Transverse colon (tissue), 4 donors: Measurements from ENCODE around the gene PORCN. TPM values are rescaled to one million over a fixed set of nuclear protein-coding genes. Genes with fewer than 3 reads are reported as not detected.

Experiments
- DNase-seq: peaks from one replicate; pipeline ENCODE4 v3.0.0-alpha.2; 2019
- H3K27ac ChIP-seq, 4 donors: fragments of 200-600 bp; sonication (generic); 2 replicates each; pipeline ENCODE4 v1.5.1; 2016 to 2018; ENCODE audit warnings: inconsistent platforms in 4 of 4
- H3K27me3 ChIP-seq: fragments of 200-600 bp; sonication (generic); 2 replicates; pipeline ENCODE4 v1.5.1; 2017; ENCODE audit warnings: inconsistent platforms
- H3K36me3 ChIP-seq, 4 donors: fragments of 200-600 bp; sonication (generic); 2 replicates each; pipeline ENCODE4 v1.5.1; 2017 to 2019; ENCODE audit warnings: inconsistent platforms in 4 of 4
- H3K4me1 ChIP-seq, 4 donors: fragments of 200-600 bp; sonication (generic); 2 replicates each; pipeline ENCODE4 v1.5.1; 2017 to 2020; ENCODE audit warnings: inconsistent platforms in 4 of 4
- H3K4me3 ChIP-seq, 4 donors: fragments of 200-600 bp; sonication (generic); 1 replicate in 1 of 4; 2 replicates in 3 of 4; pipeline versions ENCODE4 v1.5.1 to v1.6.1; 2017 to 2019; ENCODE audit warnings: inconsistent platforms in 4 of 4
- H3K9me3 ChIP-seq, 2 donors: fragments of 200-600 bp; sonication (generic); 2 replicates each; pipeline ENCODE4 v1.5.1; 2017 to 2019; ENCODE audit warnings: inconsistent platforms in 2 of 2
- EP300 ChIP-seq: sonication (generic); formaldehyde crosslinking; IDR thresholded peaks from one replicate; pipeline ENCODE4 v1.6.1; 2017; ENCODE audit warnings: antibody characterized with exemption, low read depth
- POLR2A ChIP-seq: fragments of 450-650 bp; IDR thresholded peaks from one replicate; pipeline ENCODE4 v1.6.1; 2016; ENCODE audit warnings: antibody characterized with exemption, mild to moderate bottlenecking, moderate library complexity
- POLR2AphosphoS5 ChIP-seq, 3 donors: sonication (generic); formaldehyde crosslinking; IDR thresholded peaks; one replicate each; pipeline ENCODE4 v1.6.1; 2016; ENCODE audit warnings: antibody characterized with exemption in 3 of 3
- WGBS, 2 donors: methylation state at CpG; one replicate each; pipeline ENCODE4 v1.1.5; 2018; ENCODE audit warnings: low coverage in 1 of 2; 5-methylcytosine and 5-hydroxymethylcytosine counted together
- in situ Hi-C, 4 donors: fragments of 200-750 bp; cut with MboI; loops; one replicate each; pipeline versions ENCODE4 v1.15.0 to v1.15.1; 2017; ENCODE audit warnings: low sequenced_read_pairs in 3 of 4, low pct_ligation_motif_present in 1 of 4, low pct_unique_long_range_greater_than_20kb in 1 of 4
- intact Hi-C: fragments of 100-400 bp; cut with DNase I; formaldehyde crosslinking; loops from one replicate; pipeline ENCODE4 v1.15.1; 2023; ENCODE audit warnings: low total_unique reads
- total RNA-seq, 4 donors: library from RNA; depleted of rRNA; stranded (reverse); fragments of >200 nt; gene quantifications; one replicate each; pipeline ENCODE4 v1.1.0, GENCODE V29; 2016
- TF ChIP-seq, protein P1 (sequence below), 5 experiments: fragments of 200-600 bp in 3 of 5; fragments of 450-650 bp in 2 of 5; sonication (generic) in 3 of 5; IDR thresholded peaks; 1 replicate in 2 of 5; 2 replicates in 3 of 5; pipeline ENCODE4 v1.5.1; 2016 to 2017; ENCODE audit warnings: antibody characterized with exemption in 5 of 5, inconsistent platforms in 3 of 5, mild to moderate bottlenecking in 2 of 5, moderate library complexity in 1 of 5

Gene PORCN
- total RNA-seq, 4 donors from 2014 or later: 1.5 to 10.1 (median 8.2) TPM

DNA sequence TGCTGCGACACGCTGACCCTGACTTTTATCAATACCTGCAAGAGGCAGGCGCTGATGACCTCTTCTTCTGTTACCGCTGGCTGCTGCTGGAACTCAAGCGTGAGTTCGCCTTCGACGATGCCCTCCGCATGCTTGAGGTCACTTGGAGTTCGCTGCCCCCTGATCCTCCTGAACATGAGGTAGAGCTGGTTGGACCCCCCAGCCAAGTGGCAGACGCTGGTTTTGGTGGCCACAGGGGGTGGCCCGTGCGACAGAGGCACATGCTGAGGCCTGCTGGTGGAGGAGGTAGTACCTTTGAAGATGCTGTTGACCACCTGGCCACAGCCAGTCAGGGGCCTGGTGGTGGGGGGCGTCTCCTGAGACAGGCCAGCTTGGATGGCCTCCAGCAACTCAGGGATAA is 51.3 kb downstream of the PORCN start:
- DNase-seq: no peak
- no peak for TF ChIP-seq POLR2A
- TF ChIP-seq EP300: no peak
- TF ChIP-seq, protein P1, sequence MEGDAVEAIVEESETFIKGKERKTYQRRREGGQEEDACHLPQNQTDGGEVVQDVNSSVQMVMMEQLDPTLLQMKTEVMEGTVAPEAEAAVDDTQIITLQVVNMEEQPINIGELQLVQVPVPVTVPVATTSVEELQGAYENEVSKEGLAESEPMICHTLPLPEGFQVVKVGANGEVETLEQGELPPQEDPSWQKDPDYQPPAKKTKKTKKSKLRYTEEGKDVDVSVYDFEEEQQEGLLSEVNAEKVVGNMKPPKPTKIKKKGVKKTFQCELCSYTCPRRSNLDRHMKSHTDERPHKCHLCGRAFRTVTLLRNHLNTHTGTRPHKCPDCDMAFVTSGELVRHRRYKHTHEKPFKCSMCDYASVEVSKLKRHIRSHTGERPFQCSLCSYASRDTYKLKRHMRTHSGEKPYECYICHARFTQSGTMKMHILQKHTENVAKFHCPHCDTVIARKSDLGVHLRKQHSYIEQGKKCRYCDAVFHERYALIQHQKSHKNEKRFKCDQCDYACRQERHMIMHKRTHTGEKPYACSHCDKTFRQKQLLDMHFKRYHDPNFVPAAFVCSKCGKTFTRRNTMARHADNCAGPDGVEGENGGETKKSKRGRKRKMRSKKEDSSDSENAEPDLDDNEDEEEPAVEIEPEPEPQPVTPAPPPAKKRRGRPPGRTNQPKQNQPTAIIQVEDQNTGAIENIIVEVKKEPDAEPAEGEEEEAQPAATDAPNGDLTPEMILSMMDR (IDR thresholded peaks at IDR 0.05): no peak
- no peak for TF ChIP-seq POLR2AphosphoS5 (IDR thresholded peaks at IDR 0.05)
- 91% methylated on average over 14 of the region's 14 CpGs; no CpG with 5 or more reads in 1 of the 2 donors for WGBS, 2 donors
- in situ Hi-C loops (no loop called here), intact Hi-C loops (no loop called here)
- no peak overlapping the region for H3K27ac ChIP-seq
- H3K4me1 ChIP-seq: no peaks in the 10 kb centered on the region
- H3K27me3 ChIP-seq: no peaks in the 10 kb centered on the region
- H3K4me3 ChIP-seq: no peak overlapping the region
- H3K9me3 ChIP-seq: no peaks in the 10 kb centered on the region
- H3K36me3 ChIP-seq: peaks cover 0 to 3% (median 0%) of the 10 kb centered on the region in 4 donors

DNA sequence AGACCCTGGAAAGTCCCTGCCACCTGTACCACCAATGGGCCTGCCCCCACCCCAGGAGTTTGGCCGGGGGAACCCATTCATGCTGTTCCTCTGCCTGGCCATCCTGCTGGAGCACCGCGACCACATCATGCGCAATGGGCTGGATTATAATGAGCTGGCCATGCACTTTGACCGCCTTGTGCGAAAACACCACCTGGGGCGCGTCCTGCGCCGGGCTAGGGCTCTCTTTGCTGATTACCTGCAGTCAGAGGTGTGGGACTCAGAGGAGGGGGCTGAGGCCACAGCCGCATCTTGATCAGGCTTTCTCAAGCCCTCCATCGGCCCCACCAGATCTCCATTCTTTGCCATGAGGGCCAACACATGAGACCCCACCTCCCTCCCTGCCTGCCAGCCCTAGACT is 51.9 kb downstream of the PORCN start:
- Histone ChIP-seq H3K27ac (no peak overlapping the region), H3K36me3 (peaks cover 0 to 3% (median 0%) of the 10 kb centered on the region in 4 donors), H3K27me3 (no peaks in the 10 kb centered on the region), H3K9me3 (no peaks in the 10 kb centered on the region), H3K4me1 (no peaks in the 10 kb centered on the region), H3K4me3 (no peak overlapping the region)
- no peak for DNase-seq
- intact Hi-C loops: no loop called here
- 93% methylated on average over 12 of the region's 12 CpGs; no CpG with 5 or more reads in 1 of the 2 donors for WGBS, 2 donors
- in situ Hi-C loops: no loop called here
- TF ChIP-seq POLR2A: no peak
- no peak for TF ChIP-seq EP300
- TF ChIP-seq POLR2AphosphoS5 (IDR thresholded peaks at IDR 0.05): no peak
- TF ChIP-seq, protein P1 (IDR thresholded peaks at IDR 0.05): no peak

DNA sequence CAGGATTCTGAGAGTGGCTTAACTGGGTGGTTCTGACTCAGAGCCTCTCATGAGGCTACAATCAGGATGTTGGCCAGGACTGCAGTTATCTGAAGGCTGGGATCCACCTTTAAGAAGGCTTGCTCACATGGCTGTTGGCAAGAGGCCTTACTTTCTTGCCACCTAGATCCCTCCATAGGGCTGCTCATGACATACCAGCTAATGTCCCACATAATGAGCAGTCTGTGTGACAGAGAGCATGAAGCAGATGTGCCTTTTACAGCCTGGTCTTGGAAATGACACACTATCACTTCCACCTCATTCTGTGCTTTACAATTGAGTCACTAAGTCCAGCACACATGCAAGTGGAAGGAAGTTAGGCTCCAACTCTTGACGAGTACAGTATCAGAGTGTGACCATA is 61.2 kb downstream of the PORCN start:
- intact Hi-C loops (no loop called here), in situ Hi-C loops (no loop called here)
- no peaks in the 10 kb centered on the region for H3K36me3 ChIP-seq
- no peak overlapping the region for H3K4me3 ChIP-seq
- no peaks in the 10 kb centered on the region for H3K4me1 ChIP-seq
- no peak for DNase-seq
- WGBS, 2 donors: 47% methylated on average over 1 of the region's 1 CpG; no CpG with 5 or more reads in 1 of the 2 donors
- TF ChIP-seq POLR2A: no peak
- TF ChIP-seq POLR2AphosphoS5 (IDR thresholded peaks at IDR 0.05): no peak
- TF ChIP-seq, protein P1 (IDR thresholded peaks at IDR 0.05): no peak
- no peak for TF ChIP-seq EP300
- H3K9me3 ChIP-seq: no peaks in the 10 kb centered on the region
- H3K27ac ChIP-seq: no peak overlapping the region
- no peaks in the 10 kb centered on the region for H3K27me3 ChIP-seq

Other genes with a start within 250 kb of the PORCN start
- not detected for gene SSX3, start 152.3 kb upstream of the PORCN start, total RNA-seq
- gene SSX4, start 125.5 kb upstream of the PORCN start, total RNA-seq: not detected
- gene SSX4B, start 97.0 kb upstream of the PORCN start, total RNA-seq: not detected
- 10 to 100 TPM in 3 of 4 donors, 1 to 10 TPM in 1; 5.7 to 14.3 (median 11.3) TPM for gene SLC38A5, start 38.7 kb upstream of the PORCN start, total RNA-seq
- gene FTSJ1, start 32.8 kb upstream of the PORCN start, total RNA-seq: 10 to 100 TPM; 15.3 to 33.2 (median 31.1) TPM
- gene EBP, start 12.8 kb downstream of the PORCN start, total RNA-seq: 10 to 100 TPM; 19.9 to 88.7 (median 67.6) TPM
- 10 to 100 TPM in 3 of 4 donors, 1 to 10 TPM in 1; 8.1 to 27.7 (median 13.3) TPM for gene TBC1D25, start 30.7 kb downstream of the PORCN start, total RNA-seq
- gene RBM3, start 65.5 kb downstream of the PORCN start, total RNA-seq: 100 to 1,000 TPM in 3 of 4 donors, 10 to 100 TPM in 1; 65.7 to 157 (median 127) TPM
- gene WDR13, start 88.5 kb downstream of the PORCN start, total RNA-seq: 100 to 1,000 TPM in 3 of 4 donors, 10 to 100 TPM in 1; 96.5 to 238 (median 184) TPM
- 10 to 100 TPM in 1 of 4 donors, 1 to 10 TPM in 3; 3.2 to 13.1 (median 6.3) TPM for gene WAS, start 174.8 kb downstream of the PORCN start, total RNA-seq
- gene SUV39H1, start 187.7 kb downstream of the PORCN start, total RNA-seq: 1 to 10 TPM in 3 of 4 donors, under 1 TPM in 1; 1.00 to 5.3 (median 4.4) TPM